ENCODE measurements around the gene IFT88.

GRCh38 chr13:20546556-20546955, 20.4 kb upstream of the IFT88 start:
- TF ChIP-seq CTCF (IDR thresholded peaks at IDR 0.05) (no peak), POLR2A (IDR thresholded peaks at IDR 0.05) (no peak)

All from heart left ventricle (tissue), 13 donors.